A172 (cell line): Measurements from ENCODE around the gene FBXL17. TPM values are rescaled to one million over a fixed set of nuclear protein-coding genes. Genes with fewer than 3 reads are reported as not detected.
A peak's percentile ranks its signal among the peaks of the same experiment; 100 is the strongest.
"Not testable (repeated sequence)": the region's sequence is repeated elsewhere in the genome, so short reads cannot be mapped to it uniquely, and the experiment has no call there.

Source experiments
- DNase-seq: peaks from one replicate; pipeline ENCODE4 v3.0.0-alpha.2; 2015; ENCODE audit warnings: low spot score
- total RNA-seq: library from RNA; depleted of rRNA; stranded (reverse); fragments of >200 nt; shearing (Covaris generic); gene quantifications from 2 replicates; pipeline ENCODE4 v1.2.3, GENCODE V29; 2014

Gene FBXL17
- total RNA-seq, 1 experiment from 2014 or later, result 15.4 TPM

GRCh38 chr5:108311682-108312081 is 70.2 kb downstream of the FBXL17 start:
- no peak for DNase-seq

- no peak for DNase-seq
Measured at GRCh38 chr5:108303611-108304010, 78.3 kb downstream of the FBXL17 start.

- no peak for DNase-seq
Measured at GRCh38 chr5:108303086-108303485, 78.8 kb downstream of the FBXL17 start.

- DNase-seq, result no peak
Measured at GRCh38 chr5:108297042-108297601, 84.8 kb downstream of the FBXL17 start.

- no peak for DNase-seq
Measured at GRCh38 chr5:108295578-108296368, 86.1 kb downstream of the FBXL17 start.

GRCh38 chr5:108280960-108281569 is 100.8 kb downstream of the FBXL17 start:
- DNase-seq, result no peak

- no peak for DNase-seq
Measured at GRCh38 chr5:108280248-108280647, 101.7 kb downstream of the FBXL17 start.

DNA sequence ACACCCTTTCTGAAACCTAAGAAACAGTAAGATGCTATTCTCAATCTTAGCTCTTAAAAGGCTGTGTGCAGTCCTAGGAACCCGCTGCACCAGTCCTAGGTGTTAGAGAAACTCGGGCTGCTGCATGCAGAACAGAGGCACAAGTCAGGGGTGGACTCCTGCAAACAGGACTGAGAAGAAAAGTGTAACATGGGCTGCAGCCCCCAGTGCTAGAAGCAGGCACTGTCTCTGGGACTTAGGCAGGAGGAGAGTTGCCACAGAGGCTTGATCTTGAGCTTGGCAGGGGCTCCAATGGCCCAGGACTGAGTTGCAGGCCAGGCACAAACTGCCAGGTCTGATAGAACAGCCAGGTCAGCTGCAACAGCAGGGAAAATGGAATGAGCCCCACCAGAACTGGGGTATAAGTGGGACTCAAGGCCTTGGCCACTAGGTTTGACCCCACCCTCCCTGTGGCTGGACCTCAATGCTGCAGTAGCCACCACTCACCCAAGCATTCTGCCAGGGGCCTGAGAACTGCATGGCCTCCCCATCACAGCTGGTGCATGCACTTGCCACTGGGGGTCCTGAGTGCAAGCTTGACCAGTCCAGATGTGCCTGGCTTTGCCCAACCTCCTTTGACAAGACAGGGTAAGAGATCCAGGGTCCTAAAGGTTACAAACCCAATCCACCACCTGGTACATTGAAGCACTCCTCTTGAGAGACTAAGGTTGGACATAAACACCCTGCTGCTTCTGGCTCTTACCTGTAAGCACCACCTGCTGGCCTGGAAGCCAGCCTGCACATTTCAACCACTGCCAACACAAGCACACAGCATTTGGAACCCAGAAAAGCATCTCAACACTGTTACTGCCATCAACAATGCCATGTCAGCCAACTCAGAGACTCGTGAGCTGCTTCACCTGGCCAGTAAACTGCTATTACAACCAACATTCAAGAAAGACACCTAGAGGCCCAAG is 103.3 kb downstream of the FBXL17 start:
- DNase-seq, result no peak

DNA sequence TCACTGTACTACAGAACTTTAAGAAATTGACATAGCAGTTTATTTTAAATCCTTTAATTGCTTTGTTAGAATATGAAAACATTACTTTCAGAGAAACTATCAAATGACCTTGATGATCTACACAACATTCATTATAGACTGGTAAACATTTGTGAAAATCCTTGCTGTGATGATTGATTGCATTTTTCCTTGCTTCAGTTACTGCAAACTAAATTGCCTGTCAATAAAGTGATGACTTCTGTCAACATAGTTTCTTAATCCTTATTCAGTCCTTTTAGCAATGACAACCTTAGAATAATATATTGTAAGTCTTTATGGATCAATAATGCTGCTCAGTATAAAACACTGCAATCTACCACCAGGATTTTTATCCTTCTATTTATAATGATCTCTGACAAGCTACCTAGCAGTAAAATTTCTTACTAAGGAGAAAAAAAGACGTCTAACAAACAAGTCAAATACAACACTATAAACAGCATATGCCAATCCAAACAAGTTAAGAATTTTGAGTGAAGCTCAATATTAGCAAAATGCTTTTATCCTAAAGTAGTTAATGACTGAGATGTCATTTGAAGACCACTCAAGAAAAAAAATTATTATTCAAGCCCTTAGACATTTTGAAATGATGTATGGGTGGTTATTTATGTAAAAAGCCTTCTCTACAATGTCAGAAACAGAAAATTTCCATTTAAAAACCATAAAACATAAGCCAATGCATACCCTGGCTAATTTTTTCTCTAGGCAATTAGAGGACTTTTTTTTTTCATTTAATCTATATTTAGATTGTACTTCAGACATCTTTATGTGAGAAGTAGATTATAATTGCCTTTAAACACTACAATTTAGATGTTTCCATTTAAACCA is 105.5 kb downstream of the FBXL17 start:
- no peak for DNase-seq

GRCh38 chr5:108274080-108274479 is 107.8 kb downstream of the FBXL17 start:
- not testable (repeated sequence) for DNase-seq

DNA sequence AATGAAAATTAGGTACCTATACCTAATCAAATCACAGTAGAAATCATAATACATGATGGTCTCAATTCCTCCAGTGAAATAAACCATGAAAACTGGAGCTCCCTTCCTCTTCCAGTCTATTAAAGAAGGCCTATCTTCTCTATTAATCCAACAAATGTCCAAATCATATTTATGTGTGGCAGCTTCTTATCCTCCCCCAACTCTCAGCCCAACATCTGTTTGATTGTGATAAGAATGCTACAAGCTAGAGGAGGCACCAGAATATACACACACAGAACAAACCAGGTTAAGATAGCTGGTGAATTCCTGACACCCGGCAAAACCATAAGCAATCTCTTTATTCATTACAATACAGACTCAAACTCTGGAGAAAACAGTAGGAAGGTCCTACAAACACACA is 110.8 kb downstream of the FBXL17 start:
- no peak for DNase-seq

DNA sequence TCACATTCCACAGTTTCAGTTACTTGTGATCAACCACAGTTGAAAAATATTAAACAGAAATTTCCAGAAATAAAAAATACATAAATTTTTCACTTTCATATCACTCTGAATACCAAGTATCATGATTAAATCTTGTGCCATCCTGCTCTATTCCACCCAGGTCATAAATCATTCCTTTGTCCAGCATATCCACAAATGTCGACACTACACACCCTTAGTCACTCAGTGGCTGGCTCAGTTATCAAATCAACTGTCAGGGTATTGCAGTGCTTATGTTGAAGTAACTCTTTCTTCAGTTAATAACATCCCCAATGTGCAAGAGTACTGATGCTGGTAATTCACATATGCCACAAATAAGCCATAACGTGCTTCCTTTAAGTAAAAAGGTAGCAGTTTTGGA is 115.7 kb downstream of the FBXL17 start:
- DNase-seq, result peak; percentile 41

- DNase-seq, result no peak
Measured at GRCh38 chr5:108264533-108264932, 117.4 kb downstream of the FBXL17 start.

GRCh38 chr5:108263338-108263737 is 118.6 kb downstream of the FBXL17 start:
- no peak for DNase-seq

- DNase-seq, result no peak
Measured at GRCh38 chr5:108260858-108261170, 121.1 kb downstream of the FBXL17 start.

DNA sequence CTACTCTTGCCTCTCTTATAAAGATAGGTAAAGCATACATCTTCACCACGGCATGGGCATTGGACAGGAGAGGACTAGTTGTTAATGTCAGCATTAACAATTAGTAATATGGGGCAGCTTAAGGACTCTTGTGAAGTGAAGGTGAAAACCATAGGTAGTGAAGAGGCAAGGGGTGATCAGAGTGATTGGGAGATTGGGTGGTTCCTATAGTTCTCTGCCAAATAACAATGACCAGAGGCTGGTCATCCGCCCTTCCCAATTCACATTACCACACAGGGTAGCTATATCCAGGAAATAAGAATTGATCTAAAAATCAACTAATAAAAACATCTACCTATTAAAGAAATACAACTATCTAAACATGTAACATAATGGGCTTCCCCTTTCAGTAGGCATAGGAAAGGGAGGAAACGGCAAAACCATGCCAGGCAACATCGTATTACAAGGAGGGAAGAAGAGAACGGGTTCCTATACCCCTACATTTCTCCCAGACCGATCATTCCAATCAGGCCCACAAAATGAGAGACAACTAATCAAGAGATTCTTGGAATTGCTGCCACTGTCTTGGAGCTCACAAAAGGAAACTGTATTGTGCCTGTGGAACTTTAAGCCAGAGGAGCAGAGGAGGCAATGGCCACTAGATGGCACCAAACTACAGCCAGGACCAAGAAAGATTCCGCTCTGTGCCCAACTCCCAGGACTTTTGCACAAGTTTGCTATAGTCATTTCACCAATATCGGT is 121.6 kb downstream of the FBXL17 start:
- DNase-seq, result peak; percentile 78

- no peak for DNase-seq
Measured at GRCh38 chr5:108259306-108259705, 122.6 kb downstream of the FBXL17 start.

DNA sequence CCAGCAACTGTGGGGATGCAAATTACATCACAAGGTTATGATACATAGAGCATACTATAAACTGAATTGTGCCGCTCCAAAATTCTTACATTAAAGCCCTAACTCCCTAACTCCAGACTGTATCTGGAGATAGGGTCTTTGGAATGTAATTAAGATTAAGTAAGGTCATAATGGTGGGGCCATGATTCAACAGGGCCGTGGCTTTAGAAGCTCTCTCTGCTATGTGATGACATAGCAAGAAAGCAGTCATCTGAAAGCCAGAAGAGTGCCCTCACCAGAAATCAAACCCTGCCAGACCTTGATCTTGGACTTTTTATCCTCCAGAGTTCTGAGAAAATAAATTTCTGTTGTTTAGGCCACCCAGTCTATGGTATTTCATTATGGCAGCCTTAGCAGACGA is 123.9 kb downstream of the FBXL17 start:
- DNase-seq, result no peak

GRCh38 chr5:108255468-108255867 is 126.4 kb downstream of the FBXL17 start:
- no peak for DNase-seq

DNA sequence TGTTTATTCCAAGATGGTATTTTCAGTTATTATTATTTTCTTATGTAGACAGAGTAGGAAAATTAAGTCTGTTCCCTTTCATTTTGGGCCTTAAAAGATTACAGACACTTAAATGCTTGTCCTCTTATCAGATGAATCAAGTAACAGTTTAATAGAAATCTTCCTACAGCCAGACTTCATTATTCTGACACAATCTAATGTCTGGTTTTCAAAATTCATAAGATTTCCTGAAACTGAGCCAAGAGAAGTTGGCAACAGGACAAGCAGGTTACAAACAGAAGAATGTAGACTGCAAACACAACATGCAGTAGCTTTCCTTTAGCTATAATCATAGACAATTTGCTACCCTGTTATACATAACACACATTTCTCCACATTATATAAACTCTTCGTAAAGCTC is 130.5 kb downstream of the FBXL17 start:
- DNase-seq, result no peak
